Sigmoid colon (tissue), 7 donors: ENCODE data around the gene EGLN3. TPM values are rescaled to one million over a fixed set of nuclear protein-coding genes. Genes with fewer than 3 reads are reported as not detected.

ENCODE experiments used
- DNase-seq: peaks from one replicate; pipeline ENCODE4 v3.0.0-alpha.2; 2019
- H3K27ac ChIP-seq, 4 donors: fragments of 200-600 bp; sonication (generic); one replicate each; pipeline ENCODE4 v1.5.1; 2016 to 2019; ENCODE audit warnings: mild to moderate bottlenecking in 1 of 4
- H3K27me3 ChIP-seq, 3 donors: fragments of 200-600 bp; sonication (generic); one replicate each; pipeline ENCODE4 v1.5.1; 2019; ENCODE audit warnings: mild to moderate bottlenecking in 1 of 3
- H3K36me3 ChIP-seq, 4 donors: fragments of 200-600 bp; sonication (generic); one replicate each; pipeline ENCODE4 v1.5.1; 2016 to 2019
- H3K4me1 ChIP-seq, 4 donors: fragments of 200-600 bp; sonication (generic); one replicate each; pipeline ENCODE4 v1.5.1; 2017 to 2019
- H3K4me3 ChIP-seq, 4 donors: fragments of 200-600 bp; sonication (generic); one replicate each; pipeline ENCODE4 v1.5.1; 2017 to 2019; ENCODE audit warnings: mild to moderate bottlenecking in 2 of 4, moderate library complexity in 1 of 4
- H3K9me3 ChIP-seq, 4 donors: fragments of 200-600 bp in 3 of 4; sonication (generic) in 3 of 4; one replicate each; pipeline versions ENCODE4 v1.5.1 to v1.6.1; 2013 to 2019
- CTCF ChIP-seq, 4 experiments: fragments of 450-650 bp in 3 of 4; fragments of 200-600 bp in 1 of 4; IDR thresholded peaks; one replicate each; pipeline ENCODE4 v1.5.1; 2016 to 2019; ENCODE audit warnings: antibody characterized with exemption in 4 of 4, mild to moderate bottlenecking in 3 of 4, moderate library complexity in 2 of 4
- EP300 ChIP-seq, 4 donors: sonication (generic); formaldehyde crosslinking; IDR thresholded peaks; one replicate each; pipeline ENCODE4 v1.6.1; 2017; ENCODE audit warnings: antibody characterized with exemption in 4 of 4
- POLR2A ChIP-seq, 2 donors: fragments of 450-650 bp; IDR thresholded peaks; one replicate each; pipeline ENCODE4 v1.6.1; 2016; ENCODE audit warnings: antibody characterized with exemption in 2 of 2, mild to moderate bottlenecking in 2 of 2, moderate library complexity in 2 of 2
- POLR2AphosphoS5 ChIP-seq, 4 donors: sonication (generic); formaldehyde crosslinking; IDR thresholded peaks; one replicate each; pipeline ENCODE4 v1.6.1; 2017; ENCODE audit warnings: antibody characterized with exemption in 4 of 4
- whole genome bisulfite sequencing, 2 donors: extraction: QIAGEN DNeasy Blood & Tissue Kit; methylation state at CpG; one replicate each; pipeline ENCODE4 v1.1.7; 2013; 5-methylcytosine and 5-hydroxymethylcytosine counted together
- intact Hi-C: fragments of 100-400 bp; cut with DNase I; formaldehyde crosslinking; loops from one replicate; pipeline ENCODE4 v1.15.1; 2023
- polyA plus RNA-seq, 3 donors: library from polyadenylated mRNA; stranded (reverse); fragments of 200-250 nt; gene quantifications; one replicate each; pipeline ENCODE4 v1.2.3, GENCODE V29; 2013
- total RNA-seq, 4 donors: library from RNA; depleted of rRNA; stranded (reverse); fragments of >200 nt; gene quantifications; one replicate each; pipeline ENCODE4 v1.1.0, GENCODE V29; 2016
- donor health status: healthy with polysubstance abuse.
- donor health status: Bipolar disorder and iron deficiency.
- donor health status: healthy.

Gene EGLN3
- total and polyA plus RNA-seq, 7 donors = 13.0 to 69.1 (median 18.5) TPM

- H3K4me3 ChIP-seq = no peak overlapping the region
- H3K27me3 ChIP-seq = no peaks in the 10 kb centered on the region
- no peak for TF ChIP-seq CTCF (IDR thresholded peaks at IDR 0.05)
- TF ChIP-seq POLR2AphosphoS5 (IDR thresholded peaks at IDR 0.05) = no peak
- TF ChIP-seq EP300 (IDR thresholded peaks at IDR 0.05) = no peak
- TF ChIP-seq POLR2A (IDR thresholded peaks at IDR 0.05) = no peak
- H3K27ac ChIP-seq = no peak overlapping the region
- DNase-seq = no peak
- H3K4me1 ChIP-seq = peaks cover 0 to 4% (median 2%) of the 10 kb centered on the region in 4 donors
- intact Hi-C loops = no loop called here
- no peaks in the 10 kb centered on the region for H3K9me3 ChIP-seq
- WGBS, 2 donors = 82 to 88% methylated on average over 2 of the region's 2 CpGs
- H3K36me3 ChIP-seq = no peaks in the 10 kb centered on the region
These were observed 5.8 kb upstream of the EGLN3 start for GRCh38 chr14:33956640-33957039.

GRCh38 chr14:33954016-33954598 lies 3.2 kb upstream of the EGLN3 start:
- H3K4me3 ChIP-seq = no peak overlapping the region
- peaks cover 0 to 23% (median 4%) of the 10 kb centered on the region in 4 donors for H3K4me1 ChIP-seq
- no peak for DNase-seq
- H3K9me3 ChIP-seq = no peaks in the 10 kb centered on the region
- intact Hi-C loops = loop anchor here (5.0 kb wide), 3 partner anchors 103 to 1247 kb away; no protein-coding TSS in a partner anchor
- no peaks in the 10 kb centered on the region for H3K27me3 ChIP-seq
- 72 to 81% methylated on average over 3 of the region's 3 CpGs for WGBS, 2 donors
- TF ChIP-seq EP300 (IDR thresholded peaks at IDR 0.05) (no peak), POLR2A (IDR thresholded peaks at IDR 0.05) (no peak), POLR2AphosphoS5 (IDR thresholded peaks at IDR 0.05) (no peak), CTCF (IDR thresholded peaks at IDR 0.05) (no peak)
- H3K27ac ChIP-seq = no peak overlapping the region
- no peaks in the 10 kb centered on the region for H3K36me3 ChIP-seq

GRCh38 chr14:33952541-33952940 lies 1.7 kb upstream of the EGLN3 start:
- Histone ChIP-seq H3K27ac (no peak overlapping the region), H3K36me3 (no peaks in the 10 kb centered on the region), H3K9me3 (no peaks in the 10 kb centered on the region), H3K27me3 (no peaks in the 10 kb centered on the region), H3K4me1 (peaks cover 0 to 36% (median 15%) of the 10 kb centered on the region in 4 donors), H3K4me3 (no peak overlapping the region)
- TF ChIP-seq POLR2AphosphoS5 (IDR thresholded peaks at IDR 0.05) = no peak
- TF ChIP-seq EP300 (IDR thresholded peaks at IDR 0.05) = no peak
- no peak for TF ChIP-seq CTCF (IDR thresholded peaks at IDR 0.05)
- no peak for TF ChIP-seq POLR2A (IDR thresholded peaks at IDR 0.05)
- intact Hi-C loops = loop anchor here (5.0 kb wide), 3 partner anchors 105 to 1245 kb away; no protein-coding TSS in a partner anchor
- no peak for DNase-seq
- 86 to 89% methylated on average over 1 of the region's 1 CpG for WGBS, 2 donors

- no peak for TF ChIP-seq POLR2AphosphoS5 (IDR thresholded peaks at IDR 0.05)
- Histone ChIP-seq H3K4me3 (peak overlapping the region; percentile 63 to 83 (median 78)), H3K36me3 (no peaks in the 10 kb centered on the region), H3K27ac (peak overlapping the region; percentile 79 to 88 (median 85)), H3K27me3 (no peaks in the 10 kb centered on the region), H3K9me3 (no peaks in the 10 kb centered on the region), H3K4me1 (peaks cover 0 to 41% (median 25%) of the 10 kb centered on the region in 4 donors)
- intact Hi-C loops = loop anchor here (5.0 kb wide), 3 partner anchors 106 to 1244 kb away; no protein-coding TSS in a partner anchor
- WGBS, 2 donors = 12 to 13% methylated on average over 11 of the region's 11 CpGs
- no peak for DNase-seq
These were observed 438 bp upstream of the EGLN3 start for GRCh38 chr14:33951183-33951840.

GRCh38 chr14:33949411-33949893 lies 1.4 kb downstream of the EGLN3 start:
- peaks cover 0 to 52% (median 33%) of the 10 kb centered on the region in 4 donors for H3K4me1 ChIP-seq
- peak overlapping the region; percentile 79 to 88 (median 85) for H3K27ac ChIP-seq
- no peaks in the 10 kb centered on the region for H3K36me3 ChIP-seq
- WGBS, 2 donors = 9 to 40% methylated on average over 9 of the region's 9 CpGs
- peak overlapping the region; percentile 63 to 83 (median 78) for H3K4me3 ChIP-seq
- intact Hi-C loops = no loop called here
- TF ChIP-seq POLR2AphosphoS5 (IDR thresholded peaks at IDR 0.05) (no peak), EP300 (IDR thresholded peaks at IDR 0.05) (no peak), CTCF (IDR thresholded peaks at IDR 0.05) (no peak), POLR2A (IDR thresholded peaks at IDR 0.05) (no peak)
- H3K27me3 ChIP-seq = no peaks in the 10 kb centered on the region
- no peaks in the 10 kb centered on the region for H3K9me3 ChIP-seq
- no peak for DNase-seq
